ENCODE measurements around the gene RGS6.
"Not testable (repeated sequence)": the region's sequence is repeated elsewhere in the genome, so short reads cannot be mapped to it uniquely, and the experiment has no call there.

The RGS6 gene

DNA sequence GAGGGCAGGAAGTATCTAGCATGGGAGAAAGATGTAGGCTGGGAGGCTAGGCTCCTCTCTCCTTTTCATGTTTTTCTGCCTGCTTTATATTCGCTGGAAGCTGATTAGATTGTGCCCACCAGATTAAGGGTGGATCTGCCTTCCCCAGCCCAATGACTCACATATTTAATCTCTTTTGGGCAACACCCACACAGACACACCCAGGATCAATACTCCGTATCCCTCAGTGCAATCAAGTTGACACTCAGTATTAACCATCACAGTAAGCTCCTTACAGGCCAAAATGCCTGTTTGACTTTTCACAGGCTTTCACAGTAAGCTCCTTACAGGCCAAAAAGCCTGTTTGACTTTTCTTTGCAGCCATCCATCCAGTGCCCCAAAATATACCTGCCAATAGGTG is 9.4 kb downstream of the RGS6 start:
- POLR2A ChIA-PET; CTCF ChIA-PET; DNase-seq (ENCODE audit: extremely low spot score): not testable (repeated sequence)

DNA sequence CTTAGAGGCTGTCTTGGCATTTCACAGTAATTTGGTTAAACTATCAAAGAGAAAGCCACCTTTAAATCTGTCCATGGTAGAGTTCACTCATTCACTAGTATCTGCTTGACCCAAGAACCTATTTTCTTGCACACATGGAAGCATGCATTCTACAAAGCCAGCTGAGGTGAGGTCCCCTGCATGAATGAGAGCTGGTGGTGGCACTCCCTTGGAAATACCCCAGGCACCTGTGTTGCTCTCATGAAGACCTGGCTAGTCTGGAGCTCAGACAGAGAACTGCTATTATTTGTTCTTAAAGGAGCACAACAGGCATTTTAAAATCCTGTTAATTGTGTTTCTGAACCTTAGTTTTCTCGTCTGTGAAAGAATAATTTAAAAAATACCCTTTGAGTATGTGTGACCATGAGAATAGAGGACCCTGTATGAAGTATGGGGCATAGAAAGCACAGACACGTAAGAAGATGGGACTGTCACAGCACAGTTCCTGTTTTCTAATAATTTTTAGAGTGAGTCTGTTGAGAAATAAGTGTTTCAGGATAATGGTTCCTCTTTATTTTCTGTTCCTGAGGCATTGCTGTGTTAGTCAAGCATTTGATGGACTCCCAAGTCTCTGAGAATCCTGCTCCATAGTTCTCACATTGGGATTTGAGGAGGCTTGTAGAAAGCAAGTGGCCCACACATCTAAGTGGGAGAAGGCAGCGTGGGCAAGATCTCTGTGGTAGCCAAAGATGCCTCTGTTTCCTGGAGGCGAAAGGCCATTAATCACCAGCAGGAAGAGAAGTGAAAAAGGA is 10.9 kb downstream of the RGS6 start:
- no peak for DNase-seq (ENCODE audit: extremely low spot score)
- POLR2A ChIA-PET = interaction anchor here (0.6 kb wide), 1 partner anchor 27 kb away, joined by 3 read pairs; no protein-coding TSS in a partner anchor
- TF ChIP-seq ELF4 (IDR thresholded peaks at IDR 0.05) (no peak), LEF1 (IDR thresholded peaks at IDR 0.05; ENCODE audit: borderline replicate concordance) (no peak), FOXM1 (IDR thresholded peaks at IDR 0.05; ENCODE audit: borderline replicate concordance) (no peak), ARNT (IDR thresholded peaks at IDR 0.05) (no peak), BHLHE40 (IDR thresholded peaks at IDR 0.05; ENCODE audit: borderline replicate concordance) (no peak), SP1 (IDR thresholded peaks at IDR 0.05) (no peak), FOXA1 (IDR thresholded peaks at IDR 0.05) (no peak), CTBP1 (IDR thresholded peaks at IDR 0.05; ENCODE audit: borderline replicate concordance) (no peak), TARDBP (IDR thresholded peaks at IDR 0.05) (no peak), NFRKB (IDR thresholded peaks at IDR 0.05) (no peak), HDGF (IDR thresholded peaks at IDR 0.05; ENCODE audit: borderline replicate concordance) (no peak)
- TF ChIP-seq, protein P1, sequence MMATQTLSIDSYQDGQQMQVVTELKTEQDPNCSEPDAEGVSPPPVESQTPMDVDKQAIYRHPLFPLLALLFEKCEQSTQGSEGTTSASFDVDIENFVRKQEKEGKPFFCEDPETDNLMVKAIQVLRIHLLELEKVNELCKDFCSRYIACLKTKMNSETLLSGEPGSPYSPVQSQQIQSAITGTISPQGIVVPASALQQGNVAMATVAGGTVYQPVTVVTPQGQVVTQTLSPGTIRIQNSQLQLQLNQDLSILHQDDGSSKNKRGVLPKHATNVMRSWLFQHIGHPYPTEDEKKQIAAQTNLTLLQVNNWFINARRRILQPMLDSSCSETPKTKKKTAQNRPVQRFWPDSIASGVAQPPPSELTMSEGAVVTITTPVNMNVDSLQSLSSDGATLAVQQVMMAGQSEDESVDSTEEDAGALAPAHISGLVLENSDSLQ (IDR thresholded peaks at IDR 0.05) = no peak
- CTCF ChIA-PET = no interaction called here

DNA sequence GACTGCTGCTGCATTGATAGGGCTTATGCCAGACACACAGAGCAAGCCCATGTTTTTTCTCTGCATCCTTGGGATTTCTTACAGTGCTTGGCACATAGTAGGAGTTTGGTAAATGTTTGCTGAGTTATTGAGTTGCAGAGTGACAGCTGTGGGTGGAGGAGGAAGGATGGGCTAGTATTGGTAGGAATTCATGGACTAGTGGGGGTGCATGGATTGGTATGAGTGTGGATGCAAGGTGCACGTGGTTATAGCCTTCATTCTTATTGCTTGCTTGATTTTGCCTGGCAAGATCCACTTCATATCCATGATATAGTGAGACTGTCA is 11.4 kb downstream of the RGS6 start:
- TF ChIP-seq HDGF (IDR thresholded peaks at IDR 0.05; ENCODE audit: borderline replicate concordance) = no peak
- TF ChIP-seq, protein P1 (IDR thresholded peaks at IDR 0.05) = no peak
- TF ChIP-seq SUZ12 (IDR thresholded peaks at IDR 0.05) = no peak
- no peak for TF ChIP-seq SP1 (IDR thresholded peaks at IDR 0.05)
- no peak for TF ChIP-seq CTBP1 (IDR thresholded peaks at IDR 0.05; ENCODE audit: borderline replicate concordance)
- TF ChIP-seq ZNF384 (IDR thresholded peaks at IDR 0.05) = no peak
- CTCF ChIA-PET = no interaction called here
- POLR2A ChIA-PET = no interaction called here

GRCh38 chr14:71947947-71948500 is 15.8 kb downstream of the RGS6 start:
- DNase-seq (ENCODE audit: extremely low spot score) = no peak
- TF ChIP-seq L3MBTL2 (conservative IDR thresholded peaks at IDR 0.05) = no peak
- TF ChIP-seq FOXA1 (IDR thresholded peaks at IDR 0.05) = no peak
- no peak for TF ChIP-seq BHLHE40 (IDR thresholded peaks at IDR 0.05; ENCODE audit: borderline replicate concordance)
- TF ChIP-seq, protein P1 (IDR thresholded peaks at IDR 0.05) = no peak
- TF ChIP-seq NFRKB (IDR thresholded peaks at IDR 0.05) = no peak
- no peak for TF ChIP-seq FOXK2 (IDR thresholded peaks at IDR 0.05)
- TF ChIP-seq ZNF384 (IDR thresholded peaks at IDR 0.05) = no peak
- no peak for TF ChIP-seq SUZ12 (IDR thresholded peaks at IDR 0.05)
- no peak for TF ChIP-seq FOXM1 (IDR thresholded peaks at IDR 0.05; ENCODE audit: borderline replicate concordance)
- TF ChIP-seq LEF1 (IDR thresholded peaks at IDR 0.05; ENCODE audit: borderline replicate concordance) = no peak
- ChIA-PET POLR2A (no interaction called here), CTCF (no interaction called here)

More for the DNA sequence above, 11.4 kb downstream of the RGS6 start:
- no peak for DNase-seq (ENCODE audit: extremely low spot score)

- no peak for DNase-seq (ENCODE audit: extremely low spot score)
- POLR2A ChIA-PET = no interaction called here
- CTCF ChIA-PET = no interaction called here
- TF ChIP-seq FOXK2 (IDR thresholded peaks at IDR 0.05) (no peak), SP1 (IDR thresholded peaks at IDR 0.05) (no peak), FOXM1 (IDR thresholded peaks at IDR 0.05; ENCODE audit: borderline replicate concordance) (no peak), ELF4 (IDR thresholded peaks at IDR 0.05) (no peak), SUZ12 (IDR thresholded peaks at IDR 0.05) (no peak), HDGF (IDR thresholded peaks at IDR 0.05; ENCODE audit: borderline replicate concordance) (no peak), LEF1 (IDR thresholded peaks at IDR 0.05; ENCODE audit: borderline replicate concordance) (no peak), FOXA1 (IDR thresholded peaks at IDR 0.05) (no peak), NFRKB (IDR thresholded peaks at IDR 0.05) (no peak), ARNT (IDR thresholded peaks at IDR 0.05) (no peak), TARDBP (IDR thresholded peaks at IDR 0.05) (no peak), CTBP1 (IDR thresholded peaks at IDR 0.05; ENCODE audit: borderline replicate concordance) (no peak), L3MBTL2 (conservative IDR thresholded peaks at IDR 0.05) (no peak), ZNF384 (IDR thresholded peaks at IDR 0.05) (no peak), BHLHE40 (IDR thresholded peaks at IDR 0.05; ENCODE audit: borderline replicate concordance) (no peak)
- TF ChIP-seq, protein P1 (IDR thresholded peaks at IDR 0.05) = no peak
These were observed 20.4 kb downstream of the RGS6 start for GRCh38 chr14:71952381-71953363.
